GM13976 (cell line): ENCODE data around the gene SMPD3.

Experiments
- DNase-seq: peaks from one replicate; pipeline ENCODE4 v3.0.0; 2012; ENCODE audit warnings: low spot score
- in situ Hi-C: fragments of 300-500 bp; cut with MboI; formaldehyde crosslinking; loops from one replicate; pipeline ENCODE4 v1.12.0; 2022; ENCODE audit warnings: low sequenced_read_pairs, mixed read lengths, inconsistent platforms; ENCODE audit not compliant: unreplicated experiment
- TF ChIP-seq, protein P1 (sequence below): IDR thresholded peaks from 2 replicates; pipeline ENCODE4 v1.5.1; 2012; ENCODE audit warnings: borderline replicate concordance, mild to moderate bottlenecking; ENCODE audit not compliant: insufficient read depth; ENCODE audit errors: extremely low read depth, missing control alignments, control extremely low read depth

Gene SMPD3

DNA sequence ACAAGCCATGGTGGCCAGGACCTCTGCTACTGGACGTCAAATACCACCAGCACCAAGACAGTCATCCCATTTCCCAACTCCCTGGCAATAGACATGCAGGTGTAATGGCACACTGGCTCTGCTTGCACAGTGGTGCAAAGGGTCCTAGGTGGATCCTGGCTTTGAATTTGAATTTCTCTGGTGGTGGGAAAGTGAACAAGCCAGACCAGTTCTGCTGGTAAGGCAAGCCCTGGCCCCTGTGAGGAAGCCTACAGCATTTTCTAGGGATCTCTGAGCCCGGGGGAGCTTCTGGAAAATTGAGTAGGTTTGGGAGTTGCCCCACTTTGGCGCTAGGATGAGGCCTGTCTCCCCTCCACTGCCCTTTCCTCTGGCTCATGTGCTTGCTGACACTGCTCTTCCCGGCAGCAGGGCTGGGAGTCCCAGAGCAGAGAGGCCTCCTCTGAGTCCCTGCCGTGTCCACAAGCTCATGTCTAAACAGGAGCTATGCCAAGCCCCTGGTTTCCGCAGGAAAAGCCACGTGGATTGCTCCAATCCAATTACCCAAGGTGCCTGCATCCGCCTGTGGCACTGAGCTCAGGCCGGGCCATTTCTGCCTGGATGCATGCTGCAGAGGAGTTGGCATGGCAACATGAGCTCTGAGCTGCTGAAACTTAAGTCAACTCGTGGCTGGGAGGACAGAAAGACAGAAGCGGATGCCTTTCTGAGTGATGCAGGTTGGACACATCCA lies 70.5 kb downstream of the SMPD3 start:
- TF ChIP-seq, protein P1, sequence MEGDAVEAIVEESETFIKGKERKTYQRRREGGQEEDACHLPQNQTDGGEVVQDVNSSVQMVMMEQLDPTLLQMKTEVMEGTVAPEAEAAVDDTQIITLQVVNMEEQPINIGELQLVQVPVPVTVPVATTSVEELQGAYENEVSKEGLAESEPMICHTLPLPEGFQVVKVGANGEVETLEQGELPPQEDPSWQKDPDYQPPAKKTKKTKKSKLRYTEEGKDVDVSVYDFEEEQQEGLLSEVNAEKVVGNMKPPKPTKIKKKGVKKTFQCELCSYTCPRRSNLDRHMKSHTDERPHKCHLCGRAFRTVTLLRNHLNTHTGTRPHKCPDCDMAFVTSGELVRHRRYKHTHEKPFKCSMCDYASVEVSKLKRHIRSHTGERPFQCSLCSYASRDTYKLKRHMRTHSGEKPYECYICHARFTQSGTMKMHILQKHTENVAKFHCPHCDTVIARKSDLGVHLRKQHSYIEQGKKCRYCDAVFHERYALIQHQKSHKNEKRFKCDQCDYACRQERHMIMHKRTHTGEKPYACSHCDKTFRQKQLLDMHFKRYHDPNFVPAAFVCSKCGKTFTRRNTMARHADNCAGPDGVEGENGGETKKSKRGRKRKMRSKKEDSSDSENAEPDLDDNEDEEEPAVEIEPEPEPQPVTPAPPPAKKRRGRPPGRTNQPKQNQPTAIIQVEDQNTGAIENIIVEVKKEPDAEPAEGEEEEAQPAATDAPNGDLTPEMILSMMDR = no peak
- in situ Hi-C loops = no loop called here
- DNase-seq = no peak

DNA sequence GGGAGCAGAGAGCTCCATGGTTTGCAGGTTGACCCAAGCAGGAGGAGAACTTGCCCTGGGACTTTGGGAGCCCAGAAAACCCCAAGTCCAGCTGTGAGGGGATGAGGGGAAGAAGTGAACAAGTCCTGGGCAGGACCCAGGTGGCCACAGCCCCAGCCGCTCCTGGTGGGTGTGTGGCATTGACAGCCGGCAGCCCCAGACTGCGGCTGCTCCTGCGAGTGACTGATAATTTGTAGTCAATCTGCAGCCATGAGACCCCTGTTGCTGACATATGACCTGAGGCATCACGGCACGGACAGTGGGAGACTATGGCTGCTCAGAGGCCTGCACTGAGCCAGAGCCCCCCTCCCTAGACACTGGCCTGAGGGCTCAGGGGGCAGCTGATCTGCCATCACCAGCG lies 71.1 kb downstream of the SMPD3 start:
- in situ Hi-C loops = no loop called here

DNA sequence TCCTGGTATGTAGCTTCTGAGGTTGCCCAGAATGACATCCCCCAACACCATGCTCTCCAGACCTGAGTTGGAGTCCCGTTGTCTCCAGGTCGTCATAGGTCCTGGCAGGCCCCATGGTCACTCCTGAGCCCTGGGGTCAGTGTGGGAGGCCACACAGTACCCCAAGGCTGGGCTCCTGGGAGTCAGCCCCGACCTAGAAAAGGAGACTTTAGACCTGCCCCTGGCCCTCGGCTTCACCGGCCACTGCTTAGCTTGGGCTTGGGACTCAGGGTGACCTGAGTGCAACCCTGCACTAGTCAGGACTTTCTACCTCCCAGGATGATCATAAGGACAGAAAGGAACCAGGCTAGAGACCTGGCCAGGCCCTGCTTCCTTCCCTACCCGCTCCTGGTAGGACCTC lies 71.7 kb downstream of the SMPD3 start:
- TF ChIP-seq, protein P1 = no peak
- in situ Hi-C loops = no loop called here
- no peak for DNase-seq

More for the DNA sequence above, 71.1 kb downstream of the SMPD3 start:
- DNase-seq = no peak
- TF ChIP-seq, protein P1 = no peak

DNA sequence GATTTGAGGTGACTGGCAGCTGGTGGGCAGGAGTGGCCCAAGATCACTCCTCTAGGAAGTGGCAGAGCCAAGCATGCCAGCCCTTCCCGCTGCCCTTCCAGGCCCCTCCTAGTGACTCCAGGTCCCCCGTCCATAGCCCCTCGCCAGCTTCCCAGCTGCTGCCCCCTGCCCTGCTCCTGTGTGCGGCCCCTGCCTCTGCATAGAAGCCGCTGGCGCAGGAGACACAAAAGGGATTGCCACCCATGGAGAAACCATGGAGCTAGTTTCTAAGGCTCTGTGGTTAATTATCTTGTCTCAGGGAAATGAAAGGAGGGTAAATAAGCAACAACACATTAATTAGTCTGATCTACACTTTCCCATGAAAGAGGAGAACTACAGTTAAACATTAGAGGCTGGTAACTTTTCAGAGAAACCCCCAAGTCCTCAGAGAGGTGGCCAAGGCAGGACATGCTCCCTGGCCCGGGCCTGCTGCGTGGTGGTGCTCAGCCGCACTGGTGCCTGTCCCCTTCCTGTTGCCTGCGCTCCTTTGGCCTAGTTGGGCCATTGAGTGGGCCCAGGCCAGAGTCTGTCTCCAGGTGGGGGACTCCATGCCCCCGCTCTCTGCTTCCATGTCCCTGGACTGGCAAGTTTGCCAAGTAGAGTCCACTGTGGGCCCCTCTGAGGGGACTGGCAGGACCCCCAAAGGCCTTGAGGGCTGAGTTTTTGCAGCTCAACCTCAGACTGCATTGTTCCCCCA lies 72.3 kb downstream of the SMPD3 start:
- in situ Hi-C loops = no loop called here
- TF ChIP-seq, protein P1 = no peak
- DNase-seq = no peak

DNA sequence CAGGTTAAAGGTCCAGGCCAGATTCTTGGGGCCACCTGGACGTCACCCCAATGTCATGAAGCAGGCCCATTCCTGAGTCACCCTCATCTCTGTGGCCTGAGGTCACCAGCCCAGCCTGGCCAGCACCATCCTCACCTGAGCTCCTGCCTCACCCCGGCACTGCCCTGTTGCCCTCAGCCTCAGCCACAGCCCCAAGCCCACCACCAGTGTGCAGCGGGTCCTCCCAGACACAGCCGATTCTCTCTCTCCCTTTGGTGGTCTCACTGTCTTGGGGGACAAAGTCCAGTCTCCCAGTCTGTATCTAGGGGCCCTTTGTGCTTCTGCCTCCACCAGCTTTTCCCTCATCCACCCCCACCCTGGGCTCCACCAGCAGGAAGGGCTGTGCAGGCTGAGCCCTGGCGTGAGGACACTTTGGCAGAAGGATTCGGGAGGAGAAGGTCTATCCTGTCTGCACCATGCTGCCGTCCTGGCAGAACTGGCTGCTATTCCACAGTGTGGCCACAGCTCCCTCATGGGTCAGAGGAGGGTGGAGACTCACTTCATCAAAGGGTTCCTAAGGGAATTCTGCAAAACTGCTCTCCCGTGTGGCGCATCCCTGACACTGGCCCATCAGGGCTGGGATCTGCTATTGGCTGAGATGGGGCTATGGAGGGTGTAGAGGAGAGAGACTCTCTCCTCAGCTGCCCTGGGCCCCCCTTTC lies 73.2 kb downstream of the SMPD3 start:
- TF ChIP-seq, protein P1 = no peak
- in situ Hi-C loops = no loop called here

DNA sequence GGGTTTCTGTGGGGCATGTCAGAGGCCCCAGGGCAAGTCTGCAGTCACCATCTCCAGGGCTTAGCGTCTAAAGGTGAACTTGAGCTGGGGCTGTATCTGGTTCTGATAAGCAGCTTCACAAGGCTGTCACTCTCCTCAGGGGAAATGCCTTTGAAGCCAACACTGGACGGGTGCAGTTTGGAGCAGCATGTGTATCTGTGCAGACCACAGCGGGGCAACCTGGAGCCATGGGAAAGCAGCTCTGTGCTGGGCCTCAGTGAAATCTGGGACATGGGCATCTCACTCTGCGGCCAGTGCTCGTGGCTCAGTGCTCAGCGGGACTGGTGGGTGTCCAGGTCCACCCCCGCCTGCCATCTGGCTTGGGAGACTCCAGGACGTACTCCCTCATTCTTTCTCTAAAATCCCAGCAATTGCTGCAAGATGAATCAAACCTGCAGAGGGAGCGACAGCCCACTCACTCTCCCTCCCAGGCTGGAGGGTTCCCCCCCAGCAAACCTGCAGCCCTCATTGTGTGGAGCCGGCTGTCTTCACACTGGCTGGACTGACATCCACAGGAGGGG lies 74.0 kb downstream of the SMPD3 start:
- in situ Hi-C loops = no loop called here
- TF ChIP-seq, protein P1 = no peak
- DNase-seq = no peak

More for the DNA sequence above, 73.2 kb downstream of the SMPD3 start:
- DNase-seq = no peak
